ENCODE measurements around the gene OR1N1. TPM values are rescaled to one million over a fixed set of nuclear protein-coding genes. Genes with fewer than 3 reads are reported as not detected.

OR1N1 gene
- total and polyA plus RNA-seq, 2 experiments from 2014 or later, result not detected

DNA sequence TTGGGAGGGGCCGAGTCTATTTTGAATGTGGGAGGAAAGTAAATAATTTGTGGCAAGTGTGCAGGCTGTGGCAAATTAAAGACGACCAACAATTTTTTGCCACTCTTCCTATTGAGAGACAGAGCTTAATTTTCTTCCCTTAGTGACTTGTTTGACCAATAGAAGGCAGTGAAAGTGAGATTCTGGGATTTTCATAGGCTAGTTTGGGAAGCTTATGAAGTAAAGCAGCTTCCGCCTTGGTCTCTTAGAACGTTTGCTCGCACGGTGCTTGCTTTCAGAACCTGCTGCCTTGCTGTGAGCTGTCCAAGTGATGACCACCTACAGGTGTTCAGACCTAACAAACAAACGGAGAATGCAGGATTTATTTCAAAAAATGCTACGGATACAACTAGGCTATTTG lies 19.1 kb upstream of the OR1N1 start:
- H3K27ac ChIP-seq (ENCODE audit: low read depth), result no peak overlapping the region
- Mint-ChIP-seq H3K4me3 (no peak overlapping the region), H3K36me3 (ENCODE audit: low read depth) (no peaks in the 10 kb centered on the region; the same call in 2 of the 3 replicates), H3K9me3 (peaks cover 74% of the 10 kb centered on the region), H3K4me1 (no peaks in the 10 kb centered on the region), H3K27ac (no peak overlapping the region), H3K27me3 (ENCODE audit: insufficient read depth, low read depth, poor library complexity) (no peaks in the 10 kb centered on the region)
- no peaks in the 10 kb centered on the region for H3K36me3 ChIP-seq (ENCODE audit: insufficient read depth)
- DNase-seq (ENCODE audit: low spot score), result no peak
- no peaks in the 10 kb centered on the region for H3K79me2 ChIP-seq (replicated peaks; ENCODE audit: insufficient read depth)
- ATAC-seq, result no peak
- H3F3A ChIP-seq (replicated peaks; ENCODE audit: low read depth), result no peaks in the 10 kb centered on the region
- H3K4me3 ChIP-seq, result no peak overlapping the region
- H2AFZ ChIP-seq, result no peak overlapping the region
- H3K4me2 ChIP-seq, result no peak overlapping the region
- H3K4me1 ChIP-seq (ENCODE audit: insufficient read depth), result no peaks in the 10 kb centered on the region
- no peaks in the 10 kb centered on the region for H4K20me1 ChIP-seq (replicated peaks; ENCODE audit: insufficient read depth)
- H3K9me2 ChIP-seq (ENCODE audit: insufficient read depth), result no peaks in the 10 kb centered on the region; the same call in 1 of the 2 replicates
- no peak for TF ChIP-seq EZH2phosphoT487 (IDR thresholded peaks at IDR 0.05; ENCODE audit: unreplicated experiment)
- TF ChIP-seq ZNF331 (CRISPR knock-in tag; IDR thresholded peaks at IDR 0.05; ENCODE audit: low read depth), result no peak
- TF ChIP-seq, protein P1, sequence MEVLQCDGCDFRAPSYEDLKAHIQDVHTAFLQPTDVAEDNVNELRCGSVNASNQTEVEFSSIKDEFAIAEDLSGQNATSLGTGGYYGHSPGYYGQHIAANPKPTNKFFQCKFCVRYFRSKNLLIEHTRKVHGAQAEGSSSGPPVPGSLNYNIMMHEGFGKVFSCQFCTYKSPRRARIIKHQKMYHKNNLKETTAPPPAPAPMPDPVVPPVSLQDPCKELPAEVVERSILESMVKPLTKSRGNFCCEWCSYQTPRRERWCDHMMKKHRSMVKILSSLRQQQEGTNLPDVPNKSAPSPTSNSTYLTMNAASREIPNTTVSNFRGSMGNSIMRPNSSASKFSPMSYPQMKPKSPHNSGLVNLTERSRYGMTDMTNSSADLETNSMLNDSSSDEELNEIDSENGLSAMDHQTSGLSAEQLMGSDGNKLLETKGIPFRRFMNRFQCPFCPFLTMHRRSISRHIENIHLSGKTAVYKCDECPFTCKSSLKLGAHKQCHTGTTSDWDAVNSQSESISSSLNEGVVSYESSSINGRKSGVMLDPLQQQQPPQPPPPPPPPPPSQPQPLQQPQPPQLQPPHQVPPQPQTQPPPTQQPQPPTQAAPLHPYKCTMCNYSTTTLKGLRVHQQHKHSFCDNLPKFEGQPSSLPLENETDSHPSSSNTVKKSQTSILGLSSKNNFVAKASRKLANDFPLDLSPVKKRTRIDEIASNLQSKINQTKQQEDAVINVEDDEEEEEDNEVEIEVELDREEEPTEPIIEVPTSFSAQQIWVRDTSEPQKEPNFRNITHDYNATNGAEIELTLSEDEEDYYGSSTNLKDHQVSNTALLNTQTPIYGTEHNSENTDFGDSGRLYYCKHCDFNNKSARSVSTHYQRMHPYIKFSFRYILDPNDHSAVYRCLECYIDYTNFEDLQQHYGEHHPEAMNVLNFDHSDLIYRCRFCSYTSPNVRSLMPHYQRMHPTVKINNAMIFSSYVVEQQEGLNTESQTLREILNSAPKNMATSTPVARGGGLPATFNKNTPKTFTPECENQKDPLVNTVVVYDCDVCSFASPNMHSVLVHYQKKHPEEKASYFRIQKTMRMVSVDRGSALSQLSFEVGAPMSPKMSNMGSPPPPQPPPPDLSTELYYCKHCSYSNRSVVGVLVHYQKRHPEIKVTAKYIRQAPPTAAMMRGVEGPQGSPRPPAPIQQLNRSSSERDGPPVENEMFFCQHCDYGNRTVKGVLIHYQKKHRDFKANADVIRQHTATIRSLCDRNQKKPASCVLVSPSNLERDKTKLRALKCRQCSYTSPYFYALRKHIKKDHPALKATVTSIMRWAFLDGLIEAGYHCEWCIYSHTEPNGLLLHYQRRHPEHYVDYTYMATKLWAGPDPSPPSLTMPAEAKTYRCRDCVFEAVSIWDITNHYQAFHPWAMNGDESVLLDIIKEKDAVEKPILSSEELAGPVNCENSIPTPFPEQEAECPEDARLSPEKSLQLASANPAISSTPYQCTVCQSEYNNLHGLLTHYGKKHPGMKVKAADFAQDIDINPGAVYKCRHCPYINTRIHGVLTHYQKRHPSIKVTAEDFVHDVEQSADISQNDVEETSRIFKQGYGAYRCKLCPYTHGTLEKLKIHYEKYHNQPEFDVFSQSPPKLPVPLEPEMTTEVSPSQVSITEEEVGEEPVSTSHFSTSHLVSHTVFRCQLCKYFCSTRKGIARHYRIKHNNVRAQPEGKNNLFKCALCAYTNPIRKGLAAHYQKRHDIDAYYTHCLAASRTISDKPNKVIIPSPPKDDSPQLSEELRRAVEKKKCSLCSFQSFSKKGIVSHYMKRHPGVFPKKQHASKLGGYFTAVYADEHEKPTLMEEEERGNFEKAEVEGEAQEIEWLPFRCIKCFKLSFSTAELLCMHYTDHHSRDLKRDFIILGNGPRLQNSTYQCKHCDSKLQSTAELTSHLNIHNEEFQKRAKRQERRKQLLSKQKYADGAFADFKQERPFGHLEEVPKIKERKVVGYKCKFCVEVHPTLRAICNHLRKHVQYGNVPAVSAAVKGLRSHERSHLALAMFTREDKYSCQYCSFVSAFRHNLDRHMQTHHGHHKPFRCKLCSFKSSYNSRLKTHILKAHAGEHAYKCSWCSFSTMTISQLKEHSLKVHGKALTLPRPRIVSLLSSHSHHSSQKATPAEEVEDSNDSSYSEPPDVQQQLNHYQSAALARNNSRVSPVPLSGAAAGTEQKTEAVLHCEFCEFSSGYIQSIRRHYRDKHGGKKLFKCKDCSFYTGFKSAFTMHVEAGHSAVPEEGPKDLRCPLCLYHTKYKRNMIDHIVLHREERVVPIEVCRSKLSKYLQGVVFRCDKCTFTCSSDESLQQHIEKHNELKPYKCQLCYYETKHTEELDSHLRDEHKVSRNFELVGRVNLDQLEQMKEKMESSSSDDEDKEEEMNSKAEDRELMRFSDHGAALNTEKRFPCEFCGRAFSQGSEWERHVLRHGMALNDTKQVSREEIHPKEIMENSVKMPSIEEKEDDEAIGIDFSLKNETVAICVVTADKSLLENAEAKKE (CRISPR knock-in tag; IDR thresholded peaks at IDR 0.05), result no peak
- TF ChIP-seq STAT1 (IDR thresholded peaks at IDR 0.05; ENCODE audit: unreplicated experiment), result no peak
- H3K27me3 ChIP-seq (ENCODE audit: insufficient read depth), result no peaks in the 10 kb centered on the region

DNA sequence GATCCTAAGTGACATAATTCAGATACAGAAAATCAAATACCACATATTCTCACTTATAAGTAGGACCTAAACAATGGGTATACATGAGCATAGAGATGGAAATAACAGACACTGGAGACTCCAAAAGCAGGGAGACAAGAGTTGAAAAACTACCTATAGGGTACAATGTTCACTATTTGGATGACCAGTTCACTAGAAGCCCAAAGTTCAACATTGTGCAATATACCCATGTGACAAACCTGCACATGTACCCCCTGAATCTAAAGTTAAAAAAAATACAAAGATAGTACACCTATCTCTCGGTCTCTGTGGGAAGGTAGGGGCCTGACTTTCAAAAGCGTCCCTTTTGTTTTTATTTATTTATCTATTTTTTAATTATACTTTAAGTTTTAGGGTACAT lies 11.7 kb upstream of the OR1N1 start:
- Mint-ChIP-seq H3K9me3 (peaks cover 87% of the 10 kb centered on the region), H3K27ac (no peak overlapping the region), H3K4me1 (no peaks in the 10 kb centered on the region), H3K36me3 (ENCODE audit: low read depth) (peaks cover 22% of the 10 kb centered on the region), H3K27me3 (ENCODE audit: insufficient read depth, low read depth, poor library complexity) (peaks cover 9% of the 10 kb centered on the region), H3K4me3 (no peak overlapping the region)
- no peaks in the 10 kb centered on the region for H3K9me2 ChIP-seq (ENCODE audit: insufficient read depth)
- no peak overlapping the region for H3K4me3 ChIP-seq
- no peak for ATAC-seq
- H3K4me2 ChIP-seq, result no peak overlapping the region
- no peaks in the 10 kb centered on the region for H3K4me1 ChIP-seq (ENCODE audit: insufficient read depth)
- no peaks in the 10 kb centered on the region for H3K36me3 ChIP-seq (ENCODE audit: insufficient read depth)
- H2AFZ ChIP-seq, result no peak overlapping the region
- H4K20me1 ChIP-seq (replicated peaks; ENCODE audit: insufficient read depth), result no peaks in the 10 kb centered on the region
- no peak for DNase-seq (ENCODE audit: low spot score)
- H3K79me2 ChIP-seq (replicated peaks; ENCODE audit: insufficient read depth), result no peaks in the 10 kb centered on the region
- H3F3A ChIP-seq (replicated peaks; ENCODE audit: low read depth), result no peaks in the 10 kb centered on the region
- no peaks in the 10 kb centered on the region for H3K27me3 ChIP-seq (ENCODE audit: insufficient read depth)
- no peak overlapping the region for H3K27ac ChIP-seq (ENCODE audit: low read depth)
- TF ChIP-seq ZNF114 (CRISPR knock-in tag; IDR thresholded peaks at IDR 0.05), result no peak
- TF ChIP-seq, protein P1 (CRISPR knock-in tag; IDR thresholded peaks at IDR 0.05), result no peak
- TF ChIP-seq JUNB (IDR thresholded peaks at IDR 0.05; ENCODE audit: unreplicated experiment), result no peak
- no peak for TF ChIP-seq STAT1 (IDR thresholded peaks at IDR 0.05; ENCODE audit: unreplicated experiment)
- TF ChIP-seq ZNF331 (CRISPR knock-in tag; IDR thresholded peaks at IDR 0.05; ENCODE audit: low read depth), result no peak
- TF ChIP-seq EZH2 (IDR thresholded peaks at IDR 0.05; ENCODE audit: low read depth, unreplicated experiment), result no peak
